K562 treated with DMSO at 1 percent for 24 hours (cell line): ENCODE measurements around the gene UPK3B. TPM values are rescaled to one million over a fixed set of nuclear protein-coding genes. Genes with fewer than 3 reads are reported as not detected.

Experiments
- total RNA-seq: library from RNA; unstranded; fragments of 300-600 nt; gene quantifications from 2 replicates; pipeline ENCODE4 v1.2.3, GENCODE V29; 2022; ENCODE audit warnings: low read depth; ENCODE audit not compliant: insufficient read depth

Gene UPK3B
- not detected in 2 replicates for total RNA-seq

DNA sequence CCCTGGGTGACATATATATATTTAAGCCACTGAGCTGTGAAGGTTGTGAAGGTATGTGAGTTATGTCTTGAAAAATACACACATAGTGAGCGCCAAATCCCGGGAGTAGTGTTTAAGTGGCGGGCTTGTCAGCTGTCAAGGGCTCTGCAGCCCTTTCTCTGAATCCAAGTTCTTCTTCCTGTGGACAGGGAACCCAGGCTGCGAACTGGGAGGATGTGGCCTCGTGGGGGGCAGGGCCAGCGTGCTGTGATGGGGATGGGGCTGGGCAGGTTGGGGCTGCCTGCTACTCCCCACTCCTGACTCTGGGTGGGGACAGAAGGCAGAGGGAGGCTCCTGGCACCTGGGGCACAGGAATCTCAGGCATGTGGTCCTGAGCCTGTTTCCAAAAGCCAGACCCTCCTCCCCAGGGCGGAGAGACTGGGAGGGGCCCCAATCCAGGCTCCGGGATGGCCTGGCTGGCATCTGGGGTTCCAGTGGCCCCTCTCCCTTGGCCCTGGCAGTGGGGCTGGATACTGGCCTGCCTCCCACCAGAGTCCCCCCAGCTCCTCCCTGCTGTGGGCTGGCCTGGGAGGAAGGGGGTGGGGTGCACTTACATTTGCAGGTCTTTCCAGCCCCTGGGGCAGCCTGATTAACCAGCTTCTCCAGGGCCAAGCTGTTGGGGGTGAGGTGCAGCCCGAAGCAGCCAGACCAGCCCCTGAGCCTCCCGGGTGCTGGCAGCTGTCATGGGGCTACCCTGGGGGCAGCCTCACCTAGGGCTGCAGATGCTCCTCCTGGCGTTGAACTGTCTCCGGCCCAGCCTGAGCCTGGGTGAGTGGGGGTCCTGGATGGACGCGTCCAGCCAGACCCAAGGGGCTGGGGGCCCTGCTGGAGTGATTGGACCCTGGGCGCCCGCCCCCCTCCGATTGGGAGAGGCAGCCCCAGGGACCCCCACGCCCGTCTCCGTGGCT lies at the start of gene UPK3B:
Gene UPK3B (plus strand): TSS at position 622 of the 947 bp plus-strand sequence. CDS start 101 bp downstream, at position 723.

DNA sequence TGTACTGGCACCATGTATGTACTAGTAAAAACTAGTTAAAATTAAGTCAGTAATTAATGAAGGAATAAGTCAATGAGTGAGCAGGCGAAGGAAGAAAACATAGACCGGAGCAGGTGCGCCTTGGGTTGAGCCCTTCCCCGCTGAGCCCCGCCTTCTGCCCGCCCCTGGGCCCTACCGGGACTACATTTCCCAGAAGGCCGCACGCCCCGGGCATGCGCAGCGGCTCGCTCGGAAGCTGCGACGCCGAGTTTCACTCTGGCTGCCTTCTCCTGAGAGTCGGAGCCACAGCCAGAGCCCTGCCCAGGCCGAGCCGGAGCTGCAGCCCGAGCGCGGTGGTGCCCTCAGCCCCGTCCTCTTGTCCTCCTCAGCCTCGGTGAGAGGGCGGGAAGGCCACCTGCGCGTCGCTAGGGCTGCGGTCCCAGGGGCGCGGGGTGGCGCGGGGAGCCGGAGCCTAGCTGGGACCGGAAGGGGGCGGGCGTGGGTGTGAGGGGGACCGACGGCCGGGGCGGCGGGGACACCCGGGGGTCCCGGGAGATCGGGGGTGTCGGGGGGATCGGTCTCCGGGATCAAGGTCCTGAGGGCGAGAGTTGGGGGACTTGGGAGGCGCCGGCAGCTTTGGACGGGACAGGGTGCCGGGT lies 48.8 kb upstream of the UPK3B start, which contains the start of gene DTX2:
Gene DTX2 (plus strand): TSS at position 246 of the 638 bp plus-strand sequence. CDS start 18,801 bp downstream, outside the sequence.

DNA sequence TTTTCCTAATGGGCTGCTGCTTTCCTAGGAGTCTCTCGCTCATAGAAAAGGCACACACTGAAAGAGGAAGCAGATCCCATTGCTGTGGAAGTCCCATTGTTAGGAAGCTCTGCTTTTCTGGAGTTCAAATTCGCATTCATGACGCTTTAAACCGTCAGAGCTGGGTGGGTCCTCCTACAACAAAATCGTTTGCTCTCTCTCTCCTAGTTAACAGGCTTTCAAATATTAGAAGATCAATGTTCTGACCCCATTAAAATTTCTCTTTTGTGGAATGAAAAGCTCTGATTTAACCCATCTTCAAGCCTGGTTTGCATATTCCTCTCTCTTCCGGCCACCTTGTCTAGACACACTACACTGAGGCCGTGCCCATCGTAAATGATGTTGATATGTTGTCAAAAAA lies 32.8 kb downstream of the UPK3B start, which contains the start of gene SPDYE16:
Gene SPDYE16 (minus strand): TSS at position 101 of the 400 bp plus-strand sequence. CDS start 1,838 bp downstream, outside the sequence.

Other genes starting within 250 kb of the UPK3B start
- 734 and 824 TPM in 2 replicates for gene HSPB1, start 207.9 kb upstream of the UPK3B start, total RNA-seq
- gene YWHAG, start 151.6 kb upstream of the UPK3B start, total RNA-seq, result 135 and 146 TPM in 2 replicates
- 13.5 and 16.9 TPM in 2 replicates for gene SSC4D, start 100.9 kb upstream of the UPK3B start, total RNA-seq
- gene ZP3, start 85.6 kb upstream of the UPK3B start, total RNA-seq, result 11.1 and 12.2 TPM in 2 replicates
- 59.7 and 62.8 TPM in 2 replicates for gene DTX2, start 48.8 kb upstream of the UPK3B start, total RNA-seq
- not detected in 2 replicates for gene SPDYE16, start 32.7 kb downstream of the UPK3B start, total RNA-seq
- gene POMZP3, start 116.7 kb downstream of the UPK3B start, total RNA-seq, result 21.6 and 29.2 TPM in 2 replicates